ENCODE data around the gene RHNO1. TPM values are rescaled to one million over a fixed set of nuclear protein-coding genes. Genes with fewer than 3 reads are reported as not detected.

The RHNO1 gene
- total and polyA plus RNA-seq, 2 of the 8 experiments (the other 6 are each of a cell fraction or from before 2014, with no cell fraction given), result 55.8 to 56.9 TPM

GRCh38 chr12:2893007-2893406 is 16.0 kb downstream of the RHNO1 start (continued):
- TF ChIP-seq EZH2 (IDR thresholded peaks at IDR 0.05; ENCODE audit: low read depth, low read length, severe bottlenecking) (no peak), JUN (IDR thresholded peaks at IDR 0.05; ENCODE audit: low read depth, low read length) (no peak), POLR2A (IDR thresholded peaks at IDR 0.05; ENCODE audit: control extremely low read depth in 1 of 2, low read depth in 2 of 2, low read length in 2 of 2) (no peak)
